IPS-NIHi7 (cell line): ENCODE measurements around the gene NUBPL.

Experiments
- DNase-seq: peaks from one replicate; pipeline ENCODE4 v3.0.0; 2012; ENCODE audit warnings: mixed read lengths; ENCODE audit errors: extremely low spot score

NUBPL gene, protein sequence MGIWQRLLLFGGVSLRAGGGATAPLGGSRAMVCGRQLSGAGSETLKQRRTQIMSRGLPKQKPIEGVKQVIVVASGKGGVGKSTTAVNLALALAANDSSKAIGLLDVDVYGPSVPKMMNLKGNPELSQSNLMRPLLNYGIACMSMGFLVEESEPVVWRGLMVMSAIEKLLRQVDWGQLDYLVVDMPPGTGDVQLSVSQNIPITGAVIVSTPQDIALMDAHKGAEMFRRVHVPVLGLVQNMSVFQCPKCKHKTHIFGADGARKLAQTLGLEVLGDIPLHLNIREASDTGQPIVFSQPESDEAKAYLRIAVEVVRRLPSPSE

DNA sequence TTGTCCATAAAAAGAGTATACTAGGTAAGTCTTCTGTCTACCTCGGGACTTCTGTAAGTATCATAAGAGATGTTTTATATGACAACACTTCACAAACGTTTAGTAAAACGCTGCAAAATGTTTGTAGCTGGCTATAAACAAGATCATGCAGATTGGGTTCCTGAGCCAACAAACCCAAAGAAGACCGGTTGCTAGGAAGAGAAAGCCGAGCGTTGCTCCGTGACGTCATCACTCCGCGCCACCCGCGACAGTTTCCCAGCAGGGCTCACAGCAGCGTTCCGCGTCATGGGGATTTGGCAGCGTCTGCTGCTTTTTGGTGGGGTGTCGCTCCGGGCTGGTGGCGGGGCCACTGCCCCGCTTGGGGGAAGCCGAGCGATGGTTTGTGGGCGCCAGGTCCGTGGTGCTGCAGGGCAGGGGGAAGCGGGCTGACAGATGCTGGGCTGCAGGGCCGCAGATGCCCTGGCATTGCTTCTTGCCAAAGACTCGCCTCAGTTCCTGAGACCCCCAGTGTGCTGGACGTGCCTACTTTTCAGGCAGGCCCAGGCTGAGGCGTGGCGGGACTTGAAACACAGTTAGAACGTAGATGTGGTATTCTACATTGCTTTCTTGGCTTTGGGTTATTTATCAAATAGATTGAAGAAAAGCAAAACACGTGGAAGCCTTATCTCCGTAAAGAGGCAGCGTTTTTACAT lies at the start of gene NUBPL:
TSS of gene NUBPL (plus strand) at position 250 of the 692 bp plus-strand sequence. CDS start at position 286, 36 bp downstream.
- peak; percentile 95 for DNase-seq

DNA sequence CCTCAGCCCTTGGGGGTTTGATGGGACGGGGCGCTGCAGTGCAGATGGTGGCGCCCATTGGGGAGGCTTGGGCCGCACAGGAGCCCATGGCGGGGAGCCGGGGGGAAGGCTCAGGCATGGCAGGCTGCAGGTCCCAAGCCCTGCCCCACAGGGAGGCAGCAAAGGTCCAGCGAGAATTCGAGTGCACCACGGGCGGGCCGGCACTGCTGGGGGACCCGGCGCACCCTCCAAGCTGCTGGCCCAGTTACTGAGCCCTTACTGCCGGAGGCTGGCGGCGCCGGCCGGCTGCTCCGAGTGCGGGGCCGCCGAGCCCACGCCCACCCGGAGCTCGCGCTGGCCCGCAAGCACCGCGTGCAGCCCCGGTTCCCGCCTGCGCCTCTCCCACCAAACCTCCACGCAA lies 34.1 kb upstream of the NUBPL start:
- no peak for DNase-seq

DNA sequence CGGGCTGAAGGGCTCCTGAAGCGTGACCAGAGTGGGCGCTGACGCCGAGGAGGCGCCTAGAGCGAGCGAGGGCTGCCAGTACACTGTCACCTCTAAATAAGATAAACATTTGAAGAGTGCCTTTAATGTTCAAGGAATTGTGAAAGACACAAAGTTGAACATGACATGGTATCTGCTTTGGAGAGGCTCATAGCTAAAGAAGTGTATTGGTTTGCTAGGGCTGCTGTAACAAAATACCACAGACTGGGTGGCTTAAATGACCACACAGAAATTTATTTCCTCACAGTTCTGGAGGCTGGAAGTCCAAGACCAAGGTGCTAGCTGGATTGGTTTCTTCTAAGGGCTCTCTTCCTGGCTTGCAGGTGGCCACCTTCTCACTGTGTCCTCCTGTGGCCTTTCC lies 33.7 kb upstream of the NUBPL start:
- DNase-seq = no peak

DNA sequence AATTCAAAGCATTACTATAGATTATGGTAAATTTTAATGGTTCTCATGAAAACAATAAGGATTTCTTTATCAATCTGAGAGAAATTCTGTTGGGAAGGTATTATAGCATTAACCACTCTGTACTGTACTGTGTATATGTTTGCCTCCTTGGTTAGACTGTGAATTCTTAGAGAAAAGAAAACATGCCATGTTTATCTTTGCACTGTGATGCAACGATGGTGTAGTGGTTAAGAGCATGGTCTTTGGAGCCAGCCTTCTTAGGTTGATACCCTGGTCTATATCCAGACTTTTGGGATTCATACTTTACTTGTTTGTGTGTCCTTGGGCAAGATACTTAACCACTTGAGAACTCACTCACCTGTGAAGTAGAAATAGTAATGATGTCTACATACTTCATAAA lies 32.2 kb upstream of the NUBPL start:
- no peak for DNase-seq

DNA sequence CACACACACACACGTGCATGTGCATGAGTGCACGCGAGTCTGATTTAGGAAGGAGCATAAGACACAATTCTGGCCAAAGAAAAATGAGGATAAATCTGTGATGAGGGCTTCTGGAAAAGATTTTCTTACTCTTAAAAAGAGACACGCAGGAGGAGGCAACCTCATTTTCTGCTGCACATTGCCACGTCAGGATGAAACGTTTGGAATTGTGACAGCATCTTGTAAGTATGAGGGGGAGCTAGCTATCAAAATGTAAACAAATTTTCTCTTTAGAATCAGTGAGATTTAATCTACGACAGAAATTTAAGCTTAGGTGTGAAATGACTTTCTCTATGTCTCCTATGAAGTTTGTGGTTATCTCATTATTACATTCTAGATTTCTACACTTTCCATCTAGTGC lies 31.1 kb upstream of the NUBPL start:
- DNase-seq = no peak

DNA sequence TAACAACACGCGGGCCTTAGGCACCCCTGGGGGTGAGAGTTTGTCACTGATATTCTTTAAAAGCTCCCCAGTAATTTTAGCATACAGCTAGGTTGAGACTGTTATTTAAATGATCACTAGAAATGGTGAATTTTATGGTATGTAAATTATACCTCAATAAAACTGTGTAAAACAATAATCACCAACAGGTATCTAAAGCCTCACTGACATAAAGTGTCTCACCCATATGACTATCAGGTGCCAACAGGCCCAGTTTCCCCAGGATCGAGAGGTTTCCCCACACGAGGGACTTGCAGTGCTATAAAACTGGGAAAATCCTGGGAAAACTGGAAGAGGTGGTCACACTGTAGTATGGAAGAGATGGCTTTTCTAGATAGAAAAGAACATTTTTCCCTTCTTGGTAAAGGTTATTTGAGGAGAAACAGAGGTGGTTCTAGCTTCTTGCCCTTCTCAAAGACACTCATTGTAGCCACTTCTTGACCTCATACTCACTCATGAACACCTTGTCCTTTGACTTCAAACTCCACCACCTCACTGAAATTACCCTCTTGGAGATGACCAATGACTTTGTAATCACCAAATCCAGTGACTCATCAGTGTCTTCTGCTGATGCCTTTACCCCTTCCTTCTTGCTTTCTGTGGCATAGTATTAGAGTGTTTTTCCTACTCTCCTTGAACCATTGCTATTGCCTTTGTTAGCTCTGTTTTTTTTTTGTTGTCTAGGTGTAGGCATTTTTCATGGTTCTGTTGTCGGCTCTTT lies 24.8 kb upstream of the NUBPL start:
- DNase-seq = no peak

DNA sequence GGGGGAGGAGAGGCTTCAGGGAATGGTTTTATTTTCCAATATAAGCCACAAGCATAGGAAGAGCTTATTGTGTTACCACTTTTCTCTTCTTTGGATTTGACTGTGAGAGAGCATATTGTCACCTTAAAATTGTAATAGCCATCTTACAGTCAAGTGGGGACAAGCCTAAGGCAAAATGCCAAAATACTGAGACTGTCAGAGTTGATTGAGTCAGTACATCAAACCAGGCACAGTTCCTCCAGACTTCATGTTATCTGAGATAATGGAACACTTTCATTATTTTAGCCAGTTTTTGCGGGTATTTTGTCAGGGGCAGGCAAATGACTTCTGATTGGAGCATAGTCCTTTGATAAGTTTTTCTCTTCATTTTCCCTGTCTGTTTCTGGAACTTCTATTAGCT lies 19.5 kb upstream of the NUBPL start:
- DNase-seq = no peak

DNA sequence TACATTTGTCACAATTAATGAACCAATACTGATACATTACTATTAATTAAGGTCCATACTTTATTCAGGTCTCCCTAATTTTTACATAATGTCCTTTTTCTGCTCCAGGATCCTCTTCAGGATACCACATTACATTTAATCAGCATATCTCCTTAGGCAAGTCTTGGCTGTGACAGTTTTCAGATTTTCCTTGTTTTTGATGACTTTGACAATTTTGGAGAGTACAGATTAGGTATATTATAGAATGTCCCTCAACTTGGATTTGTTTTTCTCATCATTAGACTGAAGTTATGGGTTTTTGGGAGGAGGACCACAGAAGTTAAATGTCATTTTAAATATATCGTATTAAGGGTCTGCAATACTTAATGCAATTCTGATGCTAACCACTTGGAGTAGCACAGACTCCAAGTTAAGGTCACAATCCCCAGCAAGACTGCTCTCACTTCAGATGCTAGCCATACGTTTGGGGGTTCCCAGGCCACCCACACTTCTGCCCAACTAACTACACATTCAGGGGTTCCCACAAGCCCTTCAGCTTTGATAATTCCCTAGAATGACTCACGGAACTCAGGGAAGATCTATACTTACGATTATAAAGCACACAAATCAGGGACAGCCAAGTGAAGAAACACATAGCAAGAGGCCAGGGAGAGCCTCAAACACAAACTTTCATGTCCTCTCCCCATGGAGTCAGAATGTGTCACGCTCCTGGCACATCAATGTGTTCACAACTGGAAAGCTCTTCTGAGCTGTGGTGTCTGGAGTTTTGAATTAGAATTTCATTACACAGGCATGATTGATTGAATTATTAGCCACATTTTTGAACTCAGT lies 17.0 kb upstream of the NUBPL start:
- DNase-seq = peak; percentile 20

DNA sequence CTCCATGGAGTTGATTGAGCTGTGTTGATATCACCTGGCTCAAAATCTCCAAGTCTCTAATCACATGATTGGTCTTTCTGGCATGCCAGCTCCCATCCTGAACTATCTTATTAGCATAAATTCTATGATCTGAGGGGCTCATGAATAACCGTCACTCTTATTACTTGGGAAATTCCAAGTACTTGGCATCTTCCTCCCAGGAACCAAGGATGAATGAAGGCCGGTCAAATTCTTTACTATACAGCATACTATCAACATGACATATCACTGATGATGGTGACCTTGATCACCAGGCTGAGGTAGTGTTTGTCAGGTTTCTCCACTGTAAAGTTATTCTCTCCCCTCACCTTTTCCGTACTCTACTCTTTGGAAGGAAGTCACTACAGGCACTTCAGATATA lies 16.4 kb upstream of the NUBPL start:
- DNase-seq = no peak

DNA sequence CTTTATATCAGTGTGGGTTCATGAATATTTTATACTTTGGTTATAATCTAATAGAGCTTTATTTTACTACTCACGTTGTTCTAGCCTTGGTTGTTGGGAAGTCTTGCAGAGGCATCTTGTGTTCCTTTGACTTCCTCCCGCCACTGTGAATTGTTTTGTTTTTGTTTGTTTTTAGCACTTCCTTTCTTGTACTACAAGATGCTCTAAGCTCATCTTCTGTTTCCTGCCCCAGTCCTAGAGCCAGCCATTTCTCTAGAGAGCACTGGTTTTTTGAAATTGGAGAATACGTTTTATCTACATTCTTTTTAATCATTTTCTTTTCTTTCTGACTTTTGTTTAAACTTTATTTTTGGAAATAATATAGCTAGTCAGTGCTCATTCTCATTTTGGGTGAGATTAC lies 15.9 kb upstream of the NUBPL start:
- DNase-seq = no peak

DNA sequence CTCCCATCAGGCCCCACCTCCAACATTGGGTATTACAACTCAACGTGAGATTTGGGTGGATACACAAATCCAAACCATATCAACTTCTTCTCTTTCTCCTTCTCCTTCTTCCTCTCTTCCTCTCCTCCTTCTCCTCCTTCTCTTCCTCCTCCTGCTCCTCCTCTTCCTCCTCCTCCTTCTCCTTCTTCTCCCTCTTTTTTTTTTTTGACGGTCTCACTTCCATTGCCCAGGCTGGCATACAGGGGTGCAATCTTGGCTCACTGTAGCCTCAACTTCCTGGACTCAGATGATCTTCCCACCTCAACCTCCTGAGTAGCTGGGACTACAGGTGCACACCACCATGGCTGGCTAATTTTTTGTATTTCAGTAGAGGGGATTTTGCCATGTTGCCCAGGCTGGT lies 11.4 kb upstream of the NUBPL start:
- no peak for DNase-seq

DNA sequence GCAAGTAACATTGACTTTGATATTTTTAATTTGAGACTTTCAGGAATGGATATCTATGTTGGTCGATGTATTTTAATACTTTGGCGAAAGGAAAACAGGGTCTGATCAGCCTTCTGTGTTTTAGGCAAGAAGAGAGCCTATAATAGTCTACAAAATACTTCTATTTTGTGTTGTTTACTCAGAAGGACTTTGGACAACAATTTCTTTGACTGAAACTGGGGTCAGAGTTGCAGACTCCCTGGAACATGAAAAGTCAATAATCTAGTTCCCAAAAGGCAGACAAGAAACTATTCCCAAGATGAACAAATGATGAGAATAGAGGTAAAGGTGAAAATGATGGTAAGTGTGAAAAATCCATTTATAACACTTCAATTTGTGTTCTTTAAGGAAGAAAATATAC lies 10.6 kb upstream of the NUBPL start:
- DNase-seq = no peak

DNA sequence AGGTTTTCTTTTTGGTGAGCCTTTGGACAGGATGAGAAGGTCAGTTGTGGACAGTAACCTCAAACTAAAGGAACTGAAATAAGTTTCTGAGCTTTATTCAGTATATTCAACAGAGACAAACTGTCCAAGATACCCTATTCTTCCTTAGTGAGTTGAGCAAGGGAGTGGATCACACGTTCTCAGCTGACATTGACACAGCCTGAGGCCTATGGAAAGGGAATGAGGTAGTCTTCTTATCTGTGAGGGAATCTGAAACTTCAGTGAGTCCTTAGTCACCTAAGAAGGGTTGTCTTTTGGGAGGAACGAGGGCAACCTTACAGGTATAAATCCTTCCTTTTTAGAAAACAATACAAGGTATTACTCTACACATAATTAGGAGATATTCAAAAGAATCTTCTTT lies 5.0 kb upstream of the NUBPL start:
- DNase-seq = no peak

DNA sequence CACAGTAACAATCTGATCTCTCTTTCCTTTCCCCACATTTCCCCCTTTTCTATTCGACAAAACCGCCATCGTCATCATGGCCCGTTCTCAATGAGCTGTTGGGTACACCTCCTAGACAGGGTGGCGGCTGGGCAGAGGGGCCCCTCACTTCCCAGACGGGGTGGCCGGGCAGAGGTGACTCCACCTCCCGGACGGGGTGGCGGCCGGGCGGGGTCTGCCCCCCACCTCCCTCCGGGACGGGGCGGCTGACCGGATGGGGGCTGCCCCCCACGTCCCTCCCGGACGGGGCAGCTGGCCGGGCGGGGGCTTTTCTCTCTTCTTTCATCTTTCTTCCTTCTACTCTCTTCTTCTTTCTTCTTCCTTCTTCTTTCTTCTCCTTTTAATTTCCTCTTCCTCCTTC lies 1.3 kb upstream of the NUBPL start:
- no peak for DNase-seq

DNA sequence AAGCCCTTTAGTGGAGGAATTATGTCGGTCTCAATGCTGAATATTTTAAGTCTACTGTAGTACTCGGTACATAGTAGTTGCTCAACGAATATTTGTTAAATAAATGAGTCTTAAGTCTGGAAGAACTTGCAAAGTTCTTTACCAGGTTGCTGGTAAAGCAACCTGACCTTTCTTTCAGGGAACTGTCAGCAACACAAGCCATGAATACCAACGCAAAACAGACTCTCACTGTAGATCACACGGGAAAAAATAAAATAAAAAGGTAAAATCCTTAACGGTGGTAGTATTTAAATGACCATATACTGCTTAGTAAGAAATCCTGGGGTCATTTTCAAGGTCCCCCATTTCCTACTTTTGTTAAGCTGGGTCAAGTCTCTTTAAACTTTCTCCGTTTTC lies 447 bp upstream of the NUBPL start:
- no peak for DNase-seq

DNA sequence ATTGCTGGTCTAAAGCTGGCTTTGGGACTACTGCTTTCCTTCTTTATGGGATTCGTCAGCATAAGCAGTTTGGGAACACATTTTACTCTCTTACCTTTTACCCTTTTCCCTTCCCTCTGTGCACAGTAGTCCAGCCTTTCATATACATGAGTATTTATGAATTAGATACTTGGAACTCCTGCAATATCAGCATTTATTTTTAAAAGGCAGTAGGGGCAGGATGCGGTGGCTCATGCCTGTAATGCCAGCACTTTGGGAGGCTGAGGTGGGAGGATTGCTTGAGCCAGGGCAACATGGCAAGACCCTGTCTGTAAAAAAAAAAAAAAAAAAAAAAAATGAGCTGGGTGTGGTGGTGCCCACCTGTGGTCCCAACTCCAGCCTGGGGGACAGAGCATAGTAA lies 3.0 kb downstream of the NUBPL start:
- DNase-seq = no peak

DNA sequence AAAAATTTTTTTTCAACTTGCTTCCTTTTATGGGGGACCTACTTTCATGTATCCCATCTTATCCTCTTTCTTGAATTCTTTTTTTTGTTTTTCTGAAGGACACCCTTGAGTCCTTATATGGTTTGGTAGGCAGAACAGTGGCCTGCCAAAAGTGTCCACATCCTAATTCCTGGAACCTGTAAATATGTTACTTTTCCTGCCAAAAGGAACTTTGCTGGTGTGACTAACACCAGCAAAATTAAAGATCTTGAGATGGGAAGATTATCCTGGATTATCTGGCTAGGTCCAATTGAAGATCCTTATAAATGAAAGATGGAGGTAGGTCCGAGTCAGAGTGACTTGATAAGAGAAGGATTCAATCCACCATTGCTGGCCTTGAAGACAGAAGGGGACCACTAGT lies 5.3 kb downstream of the NUBPL start:
- no peak for DNase-seq

DNA sequence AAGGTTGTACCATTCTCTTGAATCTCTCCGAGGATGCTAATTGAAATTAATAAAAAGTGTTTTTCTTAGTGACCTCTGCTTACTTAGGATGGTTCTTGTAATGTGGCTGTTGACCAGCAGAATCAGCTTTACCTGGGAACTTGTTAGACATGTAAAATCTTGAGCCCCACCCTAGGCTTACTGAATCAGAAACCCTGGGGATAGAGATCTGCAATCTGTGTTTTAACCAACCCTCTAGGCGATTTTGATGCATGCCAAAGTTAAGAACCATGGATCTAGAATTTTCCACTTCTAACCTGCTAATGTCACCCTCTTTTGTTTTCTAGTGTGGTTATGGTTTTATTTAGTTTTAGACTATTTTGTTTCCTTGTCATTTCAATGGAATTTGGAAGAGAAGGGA lies 6.5 kb downstream of the NUBPL start:
- DNase-seq = no peak

DNA sequence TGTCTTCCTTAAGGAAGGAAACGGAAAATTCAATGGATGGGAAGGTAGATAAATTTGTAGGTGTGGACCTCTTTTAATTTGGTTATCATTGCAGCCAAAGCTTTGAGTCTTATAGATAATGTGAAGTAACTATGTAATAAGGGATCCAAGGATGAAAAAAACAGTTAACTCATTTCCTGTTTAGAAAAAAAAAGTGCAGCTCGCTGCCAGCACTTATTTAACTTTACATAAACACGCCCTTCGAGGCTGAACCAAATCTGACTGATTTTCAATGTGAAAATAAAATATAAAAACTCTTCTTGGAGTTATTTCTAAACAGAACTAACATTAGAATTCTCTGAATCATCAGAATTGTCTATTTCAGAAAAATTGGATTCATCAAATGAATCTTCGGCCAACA lies 7.0 kb downstream of the NUBPL start:
- no peak for DNase-seq

DNA sequence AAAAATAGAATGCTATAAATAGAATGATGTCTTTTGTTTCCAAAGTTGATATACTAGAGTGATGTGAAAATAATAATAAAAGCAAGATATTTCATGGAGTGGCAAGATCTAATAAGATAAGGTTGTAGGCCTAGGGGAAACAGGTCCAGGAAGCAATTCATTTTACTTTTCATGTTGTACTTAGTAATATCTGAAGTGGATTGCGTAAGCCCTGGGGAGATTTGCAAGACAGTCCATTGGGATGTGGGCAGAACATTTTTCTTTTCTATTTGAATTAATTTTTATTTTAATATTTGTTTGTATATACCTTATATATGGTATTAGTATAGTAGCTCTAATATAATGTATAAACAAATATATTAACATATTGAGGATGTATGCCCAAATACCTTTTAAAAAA lies 7.5 kb downstream of the NUBPL start:
- no peak for DNase-seq

DNA sequence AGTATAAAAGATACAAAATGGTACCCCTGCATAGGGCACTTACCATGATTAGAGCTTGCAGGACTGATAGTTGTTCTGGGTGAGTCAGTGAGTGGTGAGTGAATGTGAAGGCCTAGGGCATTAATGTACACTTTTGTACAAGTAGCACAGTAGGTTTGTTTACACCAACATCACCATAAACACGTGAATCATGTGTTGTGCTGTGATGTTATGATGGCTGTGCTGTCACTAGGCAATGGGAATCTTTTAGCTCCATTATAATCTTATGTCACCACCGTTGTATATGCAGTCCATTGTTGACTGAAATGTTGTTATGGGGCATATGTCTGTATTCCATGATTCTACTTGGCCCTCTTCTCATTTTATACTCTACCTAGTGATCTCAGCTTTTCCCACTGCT lies 11.8 kb downstream of the NUBPL start:
- DNase-seq = no peak

DNA sequence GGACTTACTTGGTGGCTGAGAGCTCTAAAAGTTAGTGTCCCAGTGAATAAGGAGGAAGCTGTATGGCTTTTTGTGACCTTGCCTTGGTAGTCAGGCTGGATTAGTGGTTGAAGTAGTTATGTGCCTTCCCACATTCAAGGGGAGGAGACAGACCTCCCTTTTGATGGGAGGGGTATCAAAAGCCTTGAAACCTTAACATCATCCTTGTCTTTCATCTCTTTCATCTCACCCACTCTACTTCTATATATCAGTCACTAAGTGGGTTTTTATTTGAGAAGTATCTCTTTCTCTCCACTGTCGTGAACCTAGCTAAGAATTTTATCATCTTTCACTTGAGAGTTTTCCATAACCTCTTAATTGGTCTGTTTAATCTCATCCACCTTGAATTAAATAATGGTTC lies 15.7 kb downstream of the NUBPL start:
- no peak for DNase-seq
